ENCODE data around the gene NAALADL2.
"Not testable (repeated sequence)": the region's sequence is repeated elsewhere in the genome, so short reads cannot be mapped to it uniquely, and the experiment has no call there.

NAALADL2 gene

GRCh38 chr3:175073219-175073905, 214.2 kb downstream of the NAALADL2 start:
- no peak for DNase-seq (ENCODE audit: low read depth)

GRCh38 chr3:175075269-175075668, 216.1 kb downstream of the NAALADL2 start:
- DNase-seq (ENCODE audit: low read depth): no peak

- no peak for DNase-seq (ENCODE audit: low read depth)
Measured at GRCh38 chr3:175077216-175077615, 218.1 kb downstream of the NAALADL2 start.

GRCh38 chr3:175082631-175083030, 223.5 kb downstream of the NAALADL2 start:
- DNase-seq (ENCODE audit: low read depth): no peak

- not testable (repeated sequence) for DNase-seq (ENCODE audit: low read depth)
Measured at GRCh38 chr3:175087128-175087527, 228.0 kb downstream of the NAALADL2 start.

- no peak for DNase-seq (ENCODE audit: low read depth)
Measured at GRCh38 chr3:175088766-175089380, 229.7 kb downstream of the NAALADL2 start.

GRCh38 chr3:175091426-175092114, 232.4 kb downstream of the NAALADL2 start:
- DNase-seq (ENCODE audit: low read depth): no peak

- no peak for DNase-seq (ENCODE audit: low read depth)
Measured at GRCh38 chr3:175093748-175094147, 234.6 kb downstream of the NAALADL2 start.

GRCh38 chr3:175094344-175094743, 235.2 kb downstream of the NAALADL2 start:
- no peak for DNase-seq (ENCODE audit: low read depth)

GRCh38 chr3:175098644-175099043, 239.5 kb downstream of the NAALADL2 start:
- no peak for DNase-seq (ENCODE audit: low read depth)

GRCh38 chr3:175102161-175102560, 243.0 kb downstream of the NAALADL2 start:
- DNase-seq (ENCODE audit: low read depth): no peak

GRCh38 chr3:175103298-175103697, 244.2 kb downstream of the NAALADL2 start:
- DNase-seq (ENCODE audit: low read depth): no peak

- no peak for DNase-seq (ENCODE audit: low read depth)
Measured at GRCh38 chr3:175105066-175105465, 245.9 kb downstream of the NAALADL2 start.

- DNase-seq (ENCODE audit: low read depth): no peak
Measured at GRCh38 chr3:175107231-175107630, 248.1 kb downstream of the NAALADL2 start.

GRCh38 chr3:175107995-175108394, 248.9 kb downstream of the NAALADL2 start:
- no peak for DNase-seq (ENCODE audit: low read depth)

GRCh38 chr3:175108613-175109151, 249.5 kb downstream of the NAALADL2 start:
- no peak for DNase-seq (ENCODE audit: low read depth)

GRCh38 chr3:175111036-175111435, 251.9 kb downstream of the NAALADL2 start:
- no peak for DNase-seq (ENCODE audit: low read depth)

GRCh38 chr3:175118382-175118941, 259.3 kb downstream of the NAALADL2 start:
- no peak for DNase-seq (ENCODE audit: low read depth)

- no peak for DNase-seq (ENCODE audit: low read depth)
Measured at GRCh38 chr3:175121225-175121624, 262.1 kb downstream of the NAALADL2 start.

GRCh38 chr3:175127075-175127662, 268.0 kb downstream of the NAALADL2 start:
- no peak for DNase-seq (ENCODE audit: low read depth)

- no peak for DNase-seq (ENCODE audit: low read depth)
Measured at GRCh38 chr3:175129126-175129525, 270.0 kb downstream of the NAALADL2 start.

- DNase-seq (ENCODE audit: low read depth): no peak
Measured at GRCh38 chr3:175129571-175129970, 270.4 kb downstream of the NAALADL2 start.
